GM12872 (cell line): ENCODE measurements around the gene FIG4.

Experiments
- CTCF ChIP-seq: IDR thresholded peaks from 3 replicates; pipeline ENCODE4 v1.5.1; 2011; ENCODE audit warnings: low read depth, mild to moderate bottlenecking, low read length, moderate library complexity; ENCODE audit not compliant: insufficient read depth

Gene FIG4

GRCh38 chr6:109767961-109768360, 76.9 kb downstream of the FIG4 start:
- TF ChIP-seq CTCF = no peak

- no peak for TF ChIP-seq CTCF
These were observed 77.4 kb downstream of the FIG4 start for GRCh38 chr6:109768485-109768884.

- no peak for TF ChIP-seq CTCF
These were observed 78.1 kb downstream of the FIG4 start for GRCh38 chr6:109769213-109769612.

- no peak for TF ChIP-seq CTCF
These were observed 79.0 kb downstream of the FIG4 start for GRCh38 chr6:109770047-109770446.

- no peak for TF ChIP-seq CTCF
These were observed 79.7 kb downstream of the FIG4 start for GRCh38 chr6:109770779-109771178.

- TF ChIP-seq CTCF = no peak
These were observed 81.9 kb downstream of the FIG4 start for GRCh38 chr6:109772883-109773431.

- no peak for TF ChIP-seq CTCF
These were observed 89.9 kb downstream of the FIG4 start for GRCh38 chr6:109781001-109781400.
